Naive thymus-derived CD8-positive, alpha-beta T cell (primary cell): ENCODE results near the gene KCNC1. TPM values are rescaled to one million over a fixed set of nuclear protein-coding genes. Genes with fewer than 3 reads are reported as not detected.
A peak's percentile ranks its signal among the peaks of the same experiment; 100 is the strongest.

Experiments
- ATAC-seq, 2 donors: fragments of 150-1000 bp; cut with Tn5 transposase in 1 of 2; sonication (Bioruptor Pico), chemical (Tn5 transposase) in 1 of 2; 1 replicate in 1 of 2; 2 replicates in 1 of 2; pipeline ENCODE4 v1.10.0; 2021; ENCODE audit warnings: mild to moderate bottlenecking in 2 of 2, moderate library complexity in 2 of 2
- POLR2A ChIA-PET: fragments of 350-600 bp; sonication (Branson Sonifier 250); formaldehyde crosslinking; loops from one replicate; lab custom pipeline; 2021; ENCODE audit warnings: antibody characterized with exemption; lab: Charles Lee
- DNase-seq, 10 donors: peaks; one replicate each; pipeline versions ENCODE4 v3.0.0 to v3.0.0-alpha.2; 2020 to 2022
- H3K27ac Mint-ChIP-seq, 10 donors: one replicate each; pipeline ENCODE4 v1.8.0; 2020 to 2022; ENCODE audit warnings: mild to moderate bottlenecking in 10 of 10, mixed read lengths in 10 of 10, moderate library complexity in 4 of 10, inconsistent platforms in 1 of 10
- H3K27me3 Mint-ChIP-seq, 5 donors: one replicate each; pipeline ENCODE4 v1.8.0; 2021 to 2022; ENCODE audit warnings: mixed read lengths in 5 of 5
- H3K36me3 Mint-ChIP-seq, 3 donors: one replicate each; pipeline ENCODE4 v1.8.0; 2020 to 2022; ENCODE audit warnings: mixed read lengths in 3 of 3, mild to moderate bottlenecking in 2 of 3, inconsistent platforms in 1 of 3
- H3K4me1 Mint-ChIP-seq, 4 donors: one replicate each; pipeline ENCODE4 v1.8.0; 2021 to 2022; ENCODE audit warnings: mixed read lengths in 4 of 4
- H3K4me3 Mint-ChIP-seq, 10 donors: one replicate each; pipeline ENCODE4 v1.8.0; 2020 to 2022; ENCODE audit warnings: mild to moderate bottlenecking in 10 of 10, mixed read lengths in 10 of 10, moderate library complexity in 6 of 10, inconsistent platforms in 1 of 10
- H3K9me3 Mint-ChIP-seq, 9 donors: one replicate each; pipeline ENCODE4 v1.8.0; 2020 to 2022; ENCODE audit warnings: mixed read lengths in 9 of 9, mild to moderate bottlenecking in 3 of 9, inconsistent platforms in 1 of 9, moderate library complexity in 1 of 9
- polyA plus RNA-seq, 3 donors: library from polyadenylated mRNA; unstranded; fragments of 300-500 nt; fragmentation: Illumina TruSeq; gene quantifications; one replicate each; pipeline ENCODE4 v1.2.3, GENCODE V29; 2021
- total RNA-seq, 8 experiments: library from RNA in 2 of 8; stranded (reverse) in 2 of 8; gene quantifications; one replicate each; pipeline ENCODE4 v1.2.3 and lab custom pipeline; 2021 to 2026

Gene KCNC1
- total and polyA plus RNA-seq, 5 experiments from 2014 or later: 0.60 TPM; not detected in 4

GRCh38 chr11:17803754-17804334, 69.3 kb downstream of the KCNC1 start:
- DNase-seq (no peak), ATAC-seq (no peak)
- Mint-ChIP-seq H3K27ac (no peak overlapping the region), H3K4me3 (no peak overlapping the region), H3K36me3 (peaks cover 8 to 30% (median 15%) of the 10 kb centered on the region in 3 donors), H3K27me3 (no peaks in the 10 kb centered on the region), H3K9me3 (no peaks in the 10 kb centered on the region), H3K4me1 (peaks cover 0 to 11% (median 0%) of the 10 kb centered on the region in 4 donors)
- POLR2A ChIA-PET: no interaction called here

- no peak overlapping the region for H3K27ac Mint-ChIP-seq
- no peak for ATAC-seq
- H3K4me3 Mint-ChIP-seq: no peak overlapping the region
- POLR2A ChIA-PET: no interaction called here
- peaks cover 15 to 33% (median 16%) of the 10 kb centered on the region in 3 donors for H3K36me3 Mint-ChIP-seq
- DNase-seq: no peak
- no peaks in the 10 kb centered on the region for H3K27me3 Mint-ChIP-seq
- H3K9me3 Mint-ChIP-seq: peaks cover 0 to 2% (median 0%) of the 10 kb centered on the region in 9 donors
- H3K4me1 Mint-ChIP-seq: peaks cover 0 to 12% (median 0%) of the 10 kb centered on the region in 4 donors
Observed at GRCh38 chr11:17805043-17805442, 70.5 kb downstream of the KCNC1 start.

GRCh38 chr11:17805873-17806272, 71.3 kb downstream of the KCNC1 start:
- H3K4me1 Mint-ChIP-seq: peaks cover 0 to 14% (median 0%) of the 10 kb centered on the region in 4 donors
- peaks cover 9 to 30% (median 14%) of the 10 kb centered on the region in 3 donors for H3K36me3 Mint-ChIP-seq
- DNase-seq (no peak), ATAC-seq (no peak)
- no peak overlapping the region for H3K4me3 Mint-ChIP-seq
- H3K27ac Mint-ChIP-seq: no peak overlapping the region
- H3K27me3 Mint-ChIP-seq: no peaks in the 10 kb centered on the region
- H3K9me3 Mint-ChIP-seq: peaks cover 0 to 2% (median 0%) of the 10 kb centered on the region in 9 donors
- POLR2A ChIA-PET: no interaction called here

GRCh38 chr11:17807034-17807433, 72.5 kb downstream of the KCNC1 start:
- no peak overlapping the region for H3K27ac Mint-ChIP-seq
- H3K9me3 Mint-ChIP-seq: peaks cover 0 to 2% (median 0%) of the 10 kb centered on the region in 9 donors
- H3K27me3 Mint-ChIP-seq: no peaks in the 10 kb centered on the region
- H3K4me1 Mint-ChIP-seq: peaks cover 0 to 14% (median 0%) of the 10 kb centered on the region in 4 donors
- no peak overlapping the region for H3K4me3 Mint-ChIP-seq
- no peak for ATAC-seq
- peaks cover 9 to 31% (median 18%) of the 10 kb centered on the region in 3 donors for H3K36me3 Mint-ChIP-seq
- POLR2A ChIA-PET: no interaction called here
- no peak for DNase-seq

GRCh38 chr11:17810041-17810440, 75.5 kb downstream of the KCNC1 start:
- POLR2A ChIA-PET: no interaction called here
- DNase-seq (no peak), ATAC-seq (no peak)
- Mint-ChIP-seq H3K9me3 (peaks cover 0 to 2% (median 0%) of the 10 kb centered on the region in 9 donors), H3K27me3 (no peaks in the 10 kb centered on the region), H3K4me1 (peaks cover 0 to 13% (median 0%) of the 10 kb centered on the region in 4 donors), H3K36me3 (peaks cover 9 to 34% (median 28%) of the 10 kb centered on the region in 3 donors), H3K4me3 (no peak overlapping the region), H3K27ac (no peak overlapping the region)

- ATAC-seq: no peak
- peaks cover 0 to 12% (median 0%) of the 10 kb centered on the region in 4 donors for H3K4me1 Mint-ChIP-seq
- peaks cover 0 to 2% (median 0%) of the 10 kb centered on the region in 9 donors for H3K9me3 Mint-ChIP-seq
- H3K27ac Mint-ChIP-seq: no peak overlapping the region
- POLR2A ChIA-PET: no interaction called here
- H3K36me3 Mint-ChIP-seq: peaks cover 9 to 34% (median 28%) of the 10 kb centered on the region in 3 donors
- DNase-seq: no peak
- H3K4me3 Mint-ChIP-seq: no peak overlapping the region
- H3K27me3 Mint-ChIP-seq: no peaks in the 10 kb centered on the region
Observed at GRCh38 chr11:17810746-17811145, 76.2 kb downstream of the KCNC1 start.

GRCh38 chr11:17811352-17811751, 76.8 kb downstream of the KCNC1 start:
- Mint-ChIP-seq H3K27ac (no peak overlapping the region), H3K4me3 (no peak overlapping the region), H3K4me1 (peaks cover 0 to 12% (median 0%) of the 10 kb centered on the region in 4 donors), H3K9me3 (peaks cover 0 to 2% (median 0%) of the 10 kb centered on the region in 9 donors), H3K36me3 (peaks cover 9 to 34% (median 30%) of the 10 kb centered on the region in 3 donors), H3K27me3 (no peaks in the 10 kb centered on the region)
- no peak for DNase-seq
- ATAC-seq: no peak
- POLR2A ChIA-PET: no interaction called here

- H3K4me1 Mint-ChIP-seq: peaks cover 0 to 12% (median 0%) of the 10 kb centered on the region in 4 donors
- H3K36me3 Mint-ChIP-seq: peaks cover 9 to 26% (median 25%) of the 10 kb centered on the region in 3 donors
- peaks cover 0 to 2% (median 0%) of the 10 kb centered on the region in 9 donors for H3K9me3 Mint-ChIP-seq
- ATAC-seq (no peak), DNase-seq (no peak)
- H3K27ac Mint-ChIP-seq: no peak overlapping the region
- POLR2A ChIA-PET: no interaction called here
- no peak overlapping the region for H3K4me3 Mint-ChIP-seq
- H3K27me3 Mint-ChIP-seq: no peaks in the 10 kb centered on the region
Observed at GRCh38 chr11:17812091-17812864, 77.7 kb downstream of the KCNC1 start.

- Mint-ChIP-seq H3K27me3 (no peaks in the 10 kb centered on the region), H3K36me3 (peaks cover 9 to 26% (median 25%) of the 10 kb centered on the region in 3 donors), H3K27ac (no peak overlapping the region), H3K4me3 (no peak overlapping the region), H3K9me3 (peaks cover 0 to 2% (median 0%) of the 10 kb centered on the region in 9 donors), H3K4me1 (peaks cover 0 to 12% (median 0%) of the 10 kb centered on the region in 4 donors)
- ATAC-seq: no peak
- POLR2A ChIA-PET: no interaction called here
- DNase-seq: no peak
Observed at GRCh38 chr11:17812865-17813187, 78.2 kb downstream of the KCNC1 start.

- no peak for ATAC-seq
- DNase-seq: no peak
- Mint-ChIP-seq H3K27me3 (no peaks in the 10 kb centered on the region), H3K4me1 (peaks cover 0 to 9% (median 0%) of the 10 kb centered on the region in 4 donors), H3K4me3 (no peak overlapping the region), H3K9me3 (peaks cover 0 to 2% (median 0%) of the 10 kb centered on the region in 9 donors), H3K36me3 (peaks cover 9 to 28% (median 21%) of the 10 kb centered on the region in 3 donors), H3K27ac (no peak overlapping the region)
- POLR2A ChIA-PET: no interaction called here
Observed at GRCh38 chr11:17813391-17814059, 78.9 kb downstream of the KCNC1 start.

GRCh38 chr11:17814546-17814945, 80.0 kb downstream of the KCNC1 start:
- POLR2A ChIA-PET: no interaction called here
- Mint-ChIP-seq H3K4me3 (no peak overlapping the region), H3K27ac (no peak overlapping the region)

GRCh38 chr11:17816232-17816931, 81.8 kb downstream of the KCNC1 start:
- ATAC-seq (no peak), DNase-seq (no peak)
- no peaks in the 10 kb centered on the region for H3K27me3 Mint-ChIP-seq
- H3K4me1 Mint-ChIP-seq: peaks cover 0 to 6% (median 2%) of the 10 kb centered on the region in 4 donors
- H3K36me3 Mint-ChIP-seq: peaks cover 0 to 21% (median 8%) of the 10 kb centered on the region in 3 donors
- H3K4me3 Mint-ChIP-seq: no peak overlapping the region
- H3K27ac Mint-ChIP-seq: peak overlapping the region in 2 of 10 donors; percentile 59 to 61
- POLR2A ChIA-PET: no interaction called here
- H3K9me3 Mint-ChIP-seq: no peaks in the 10 kb centered on the region

More at GRCh38 chr11:17814546-17814945, 80.0 kb downstream of the KCNC1 start:
- Mint-ChIP-seq H3K4me1 (peaks cover 0 to 9% (median 0%) of the 10 kb centered on the region in 4 donors), H3K27me3 (no peaks in the 10 kb centered on the region), H3K9me3 (no peaks in the 10 kb centered on the region), H3K36me3 (peaks cover under 1 to 22% (median 13%) of the 10 kb centered on the region in 3 donors)
- ATAC-seq (no peak), DNase-seq (no peak)
